ENCODE data around the gene HEATR9. TPM values are rescaled to one million over a fixed set of nuclear protein-coding genes. Genes with fewer than 3 reads are reported as not detected.

Gene HEATR9
- total and polyA plus RNA-seq, 2 donors from 2014 or later: 0.16 TPM; not detected in 1

- no peak for TF ChIP-seq CTCF (IDR thresholded peaks at IDR 0.05; ENCODE audit: borderline replicate concordance, extremely low read depth, insufficient read depth)
- Histone ChIP-seq H3K4me3 (ENCODE audit: low read length in 3 of 3) (no peak overlapping the region), H3K4me1 (ENCODE audit: control insufficient read depth in 2 of 3, insufficient read depth in 2 of 3, low read depth in 1 of 3, low read length in 3 of 3) (peaks cover 0 to 3% (median 0%) of the 10 kb centered on the region in 3 donors), H3K27me3 (ENCODE audit: control insufficient read depth, insufficient read depth, low read length) (no peaks in the 10 kb centered on the region), H3K9ac (ENCODE audit: low read length in 3 of 3) (no peak overlapping the region), H3K9me3 (ENCODE audit: control insufficient read depth in 2 of 3, insufficient read depth in 1 of 3, low read length in 3 of 3) (no peaks in the 10 kb centered on the region), H3K36me3 (ENCODE audit: control insufficient read depth in 2 of 3, insufficient read depth in 3 of 3, low read length in 3 of 3) (peaks cover 19 to 48% (median 23%) of the 10 kb centered on the region in 3 donors), H3K27ac (ENCODE audit: low read depth in 2 of 2, low read length in 2 of 2) (no peak overlapping the region)
- intact Hi-C loops (cut with DNase I): no loop called here
- FAIRE-seq: no peak
- DNase-seq: no peak
Observed at GRCh38 chr17:35821308-35821707, 47.4 kb downstream of the HEATR9 start.

- Histone ChIP-seq H3K27me3 (ENCODE audit: control insufficient read depth, insufficient read depth, low read length) (no peaks in the 10 kb centered on the region), H3K27ac (ENCODE audit: low read depth in 2 of 2, low read length in 2 of 2) (no peak overlapping the region), H3K9me3 (ENCODE audit: control insufficient read depth in 2 of 3, insufficient read depth in 1 of 3, low read length in 3 of 3) (no peaks in the 10 kb centered on the region), H3K9ac (ENCODE audit: low read length in 3 of 3) (no peak overlapping the region), H3K4me3 (ENCODE audit: low read length in 3 of 3) (no peak overlapping the region), H3K4me1 (ENCODE audit: control insufficient read depth in 2 of 3, insufficient read depth in 2 of 3, low read depth in 1 of 3, low read length in 3 of 3) (peaks cover 0 to 3% (median 0%) of the 10 kb centered on the region in 3 donors), H3K36me3 (ENCODE audit: control insufficient read depth in 2 of 3, insufficient read depth in 3 of 3, low read length in 3 of 3) (peaks cover 16 to 44% (median 18%) of the 10 kb centered on the region in 3 donors)
- no peak for FAIRE-seq
- no peak for DNase-seq
- intact Hi-C loops (cut with DNase I): no loop called here
- no peak for TF ChIP-seq CTCF (IDR thresholded peaks at IDR 0.05; ENCODE audit: borderline replicate concordance, extremely low read depth, insufficient read depth)
Observed at GRCh38 chr17:35819455-35819854, 49.2 kb downstream of the HEATR9 start.

GRCh38 chr17:35817196-35817595, 51.5 kb downstream of the HEATR9 start:
- Histone ChIP-seq H3K27ac (ENCODE audit: low read depth in 2 of 2, low read length in 2 of 2) (no peak overlapping the region), H3K9ac (ENCODE audit: low read length in 3 of 3) (no peak overlapping the region), H3K9me3 (ENCODE audit: control insufficient read depth in 2 of 3, insufficient read depth in 1 of 3, low read length in 3 of 3) (no peaks in the 10 kb centered on the region), H3K36me3 (ENCODE audit: control insufficient read depth in 2 of 3, insufficient read depth in 3 of 3, low read length in 3 of 3) (peaks cover 5 to 28% (median 7%) of the 10 kb centered on the region in 3 donors), H3K4me1 (ENCODE audit: control insufficient read depth in 2 of 3, insufficient read depth in 2 of 3, low read depth in 1 of 3, low read length in 3 of 3) (peaks cover 0 to 3% (median 0%) of the 10 kb centered on the region in 3 donors), H3K27me3 (ENCODE audit: control insufficient read depth, insufficient read depth, low read length) (no peaks in the 10 kb centered on the region), H3K4me3 (ENCODE audit: low read length in 3 of 3) (no peak overlapping the region)
- TF ChIP-seq CTCF (IDR thresholded peaks at IDR 0.05; ENCODE audit: borderline replicate concordance, extremely low read depth, insufficient read depth): no peak
- DNase-seq (no peak), FAIRE-seq (no peak)
- intact Hi-C loops (cut with DNase I): no loop called here

- no peak overlapping the region for H3K4me3 ChIP-seq (ENCODE audit: low read length in 3 of 3)
- peaks cover 2 to 4% (median 3%) of the 10 kb centered on the region in 3 donors for H3K4me1 ChIP-seq (ENCODE audit: control insufficient read depth in 2 of 3, insufficient read depth in 2 of 3, low read depth in 1 of 3, low read length in 3 of 3)
- peaks cover 5 to 23% (median 7%) of the 10 kb centered on the region in 3 donors for H3K36me3 ChIP-seq (ENCODE audit: control insufficient read depth in 2 of 3, insufficient read depth in 3 of 3, low read length in 3 of 3)
- FAIRE-seq (no peak), DNase-seq (no peak)
- H3K27me3 ChIP-seq (ENCODE audit: control insufficient read depth, insufficient read depth, low read length): no peaks in the 10 kb centered on the region
- no peak overlapping the region for H3K9ac ChIP-seq (ENCODE audit: low read length in 3 of 3)
- H3K27ac ChIP-seq (ENCODE audit: low read depth in 2 of 2, low read length in 2 of 2): no peak overlapping the region
- intact Hi-C loops (cut with DNase I): no loop called here
- TF ChIP-seq CTCF (IDR thresholded peaks at IDR 0.05; ENCODE audit: borderline replicate concordance, extremely low read depth, insufficient read depth): no peak
- no peaks in the 10 kb centered on the region for H3K9me3 ChIP-seq (ENCODE audit: control insufficient read depth in 2 of 3, insufficient read depth in 1 of 3, low read length in 3 of 3)
Observed at GRCh38 chr17:35816723-35817122, 52.0 kb downstream of the HEATR9 start.
